IPS-18c (cell line): Measurements from ENCODE around the gene CHTOP.
"Not testable (repeated sequence)": the region's sequence is repeated elsewhere in the genome, so short reads cannot be mapped to it uniquely, and the experiment has no call there.

Source experiments
- H3K4me3 ChIP-seq: 2 replicates; pipeline ENCODE4 v1.7.0; 2013; ENCODE audit warnings: low read depth, mild to moderate bottlenecking, low read length, moderate library complexity; ENCODE audit not compliant: insufficient read depth
- H3K9me3 ChIP-seq: one replicate; pipeline ENCODE4 v1.6.1; 2013; ENCODE audit warnings: mild to moderate bottlenecking, low read length, moderate library complexity; ENCODE audit not compliant: control insufficient read depth, insufficient read depth

Gene CHTOP

GRCh38 chr1:153627715-153628626, 5.9 kb upstream of the CHTOP start, which contains the start of gene S100A1:
TSS of gene S100A1 (plus strand) at chr1:153628434. CDS start at chr1:153630522, 2,088 bp downstream.
- H3K4me3 ChIP-seq = peak within 1 kb of the TSS; percentile 95

GRCh38 chr1:153628638-153629342, 5.1 kb upstream of the CHTOP start:
- H3K9me3 ChIP-seq = peaks cover 2% of the 10 kb centered on the region
- H3K4me3 ChIP-seq = no peak overlapping the region

More at GRCh38 chr1:153627715-153628626, 5.9 kb upstream of the CHTOP start, which contains the start of gene S100A1:
- H3K9me3 ChIP-seq = peaks cover 2% of the 10 kb centered on the region

GRCh38 chr1:153629343-153629665, 4.6 kb upstream of the CHTOP start:
- H3K9me3 ChIP-seq = peaks cover 2% of the 10 kb centered on the region
- no peak overlapping the region for H3K4me3 ChIP-seq

- H3K4me3 ChIP-seq = no peak overlapping the region
Measured at GRCh38 chr1:153629971-153630370, 3.9 kb upstream of the CHTOP start.

GRCh38 chr1:153630384-153630783, 3.5 kb upstream of the CHTOP start:
- Histone ChIP-seq H3K4me3 (no peak overlapping the region), H3K9me3 (peaks cover 2% of the 10 kb centered on the region)

More at GRCh38 chr1:153629971-153630370, 3.9 kb upstream of the CHTOP start:
- peaks cover 2% of the 10 kb centered on the region for H3K9me3 ChIP-seq

GRCh38 chr1:153631047-153632022, 2.5 kb upstream of the CHTOP start:
- Histone ChIP-seq H3K9me3 (peaks cover 2% of the 10 kb centered on the region), H3K4me3 (no peak overlapping the region)

- Histone ChIP-seq H3K9me3 (peaks cover 2% of the 10 kb centered on the region), H3K4me3 (peak overlapping the region; percentile 22; the same call in 1 of the 2 replicates)
Measured at GRCh38 chr1:153633161-153633753, 609 bp upstream of the CHTOP start.

- Histone ChIP-seq H3K9me3 (no peaks in the 10 kb centered on the region), H3K4me3 (no peak overlapping the region)
Measured at GRCh38 chr1:153635872-153636271, 2.0 kb downstream of the CHTOP start.

GRCh38 chr1:153636312-153636711, 2.4 kb downstream of the CHTOP start:
- Histone ChIP-seq H3K4me3 (no peak overlapping the region), H3K9me3 (no peaks in the 10 kb centered on the region)

- Histone ChIP-seq H3K9me3 (no peaks in the 10 kb centered on the region), H3K4me3 (no peak overlapping the region)
Measured at GRCh38 chr1:153638261-153638660, 4.4 kb downstream of the CHTOP start.

- Histone ChIP-seq H3K4me3 (no peak overlapping the region), H3K9me3 (no peaks in the 10 kb centered on the region)
Measured at GRCh38 chr1:153639280-153639679, 5.4 kb downstream of the CHTOP start.

GRCh38 chr1:153640213-153640612, 6.3 kb downstream of the CHTOP start:
- H3K4me3 ChIP-seq, H3K9me3 ChIP-seq: not testable (repeated sequence)

GRCh38 chr1:153640861-153641260, 7.0 kb downstream of the CHTOP start:
- no peak overlapping the region for H3K4me3 ChIP-seq
- no peaks in the 10 kb centered on the region for H3K9me3 ChIP-seq

GRCh38 chr1:153642161-153642560, 8.3 kb downstream of the CHTOP start:
- Histone ChIP-seq H3K4me3 (no peak overlapping the region), H3K9me3 (no peaks in the 10 kb centered on the region)

- H3K4me3 ChIP-seq = no peak overlapping the region
- no peaks in the 10 kb centered on the region for H3K9me3 ChIP-seq
Measured at GRCh38 chr1:153643100-153643499, 9.2 kb downstream of the CHTOP start.

- no peaks in the 10 kb centered on the region for H3K9me3 ChIP-seq
- H3K4me3 ChIP-seq = no peak overlapping the region
Measured at GRCh38 chr1:153643816-153644215, 9.9 kb downstream of the CHTOP start.
